NCI-H510A treated with DMSO at 0.1 percent for 48 hours (cell line): Measurements from ENCODE around the gene VTN.

Source experiments
- DNase-seq: peaks from one replicate; lab custom pipeline; 2025; lab: John Stamatoyannopoulos, UW

The VTN gene

GRCh38 chr17:28370035-28370743 lies at the start of gene VTN:
Gene VTN, minus strand, starts transcription at chr17:28370307. Its CDS starts 104 bp downstream, at chr17:28370203.
- DNase-seq: peak; percentile 26

- DNase-seq: peak; percentile 93
These were observed 46.7 kb upstream of the VTN start for GRCh38 chr17:28416703-28417311.

- DNase-seq: no peak
These were observed 45.8 kb upstream of the VTN start for GRCh38 chr17:28415886-28416285.

- no peak for DNase-seq
These were observed 43.7 kb upstream of the VTN start for GRCh38 chr17:28413804-28414203.

GRCh38 chr17:28412099-28412498 lies 42.0 kb upstream of the VTN start:
- DNase-seq: no peak

- DNase-seq: no peak
These were observed 37.8 kb upstream of the VTN start for GRCh38 chr17:28407974-28408306.

GRCh38 chr17:28407130-28407973 lies 37.2 kb upstream of the VTN start:
- DNase-seq: peak; percentile 51

GRCh38 chr17:28406473-28406814 lies 36.3 kb upstream of the VTN start:
- DNase-seq: no peak

- peak; percentile 62 for DNase-seq
These were observed 35.7 kb upstream of the VTN start, which contains the start of gene SLC46A1 for GRCh38 chr17:28405632-28406472. Gene SLC46A1, minus strand, starts transcription at chr17:28406212. Its CDS starts 98 bp downstream, at chr17:28406114.

- DNase-seq: no peak
These were observed 34.9 kb upstream of the VTN start for GRCh38 chr17:28404812-28405570.

- DNase-seq: no peak
These were observed 34.3 kb upstream of the VTN start for GRCh38 chr17:28404461-28404811.

- DNase-seq: no peak
These were observed 33.9 kb upstream of the VTN start for GRCh38 chr17:28404007-28404406.

GRCh38 chr17:28402844-28403243 lies 32.7 kb upstream of the VTN start:
- DNase-seq: no peak

GRCh38 chr17:28402224-28402630 lies 32.1 kb upstream of the VTN start:
- peak; percentile 34 for DNase-seq

GRCh38 chr17:28399808-28400207 lies 29.7 kb upstream of the VTN start:
- no peak for DNase-seq

GRCh38 chr17:28398280-28398981 lies 28.3 kb upstream of the VTN start:
- no peak for DNase-seq

- DNase-seq: no peak
These were observed 27.7 kb upstream of the VTN start for GRCh38 chr17:28397687-28398279.

GRCh38 chr17:28397275-28397674 lies 27.2 kb upstream of the VTN start:
- DNase-seq: no peak

GRCh38 chr17:28396635-28397239 lies 26.6 kb upstream of the VTN start:
- no peak for DNase-seq

- no peak for DNase-seq
These were observed 25.9 kb upstream of the VTN start for GRCh38 chr17:28395968-28396367.
